Activated CD4-positive, alpha-beta T cell treated with anti-CD3 and anti-CD28 coated beads, Interleukin-2, amount 50 U/mL, for 4 hours (primary cell): ENCODE results near the gene MIX23.

ENCODE experiments used
- DNase-seq, 2 experiments: peaks; one replicate each; pipeline ENCODE4 v3.0.0-alpha.2; 2020

Gene MIX23

DNA sequence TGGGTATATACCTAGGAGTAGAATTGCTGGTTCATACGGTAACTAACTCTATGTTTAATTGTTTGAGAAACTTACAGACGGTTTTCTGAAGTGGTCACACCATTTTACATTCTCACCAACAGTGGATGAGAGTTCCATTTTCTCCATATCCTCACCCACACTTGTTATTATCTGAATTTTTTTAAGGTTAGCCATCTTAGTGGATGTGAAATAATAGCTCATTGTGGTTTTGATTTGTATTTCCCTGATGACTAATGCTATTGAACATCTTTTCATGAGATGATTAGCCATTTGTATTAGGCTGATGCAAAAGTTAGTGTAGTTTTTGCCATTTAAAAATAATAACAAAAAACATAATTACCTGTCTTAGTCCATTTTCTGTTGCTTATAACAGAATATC is 39.4 kb downstream of the MIX23 start:
- no peak for DNase-seq

DNA sequence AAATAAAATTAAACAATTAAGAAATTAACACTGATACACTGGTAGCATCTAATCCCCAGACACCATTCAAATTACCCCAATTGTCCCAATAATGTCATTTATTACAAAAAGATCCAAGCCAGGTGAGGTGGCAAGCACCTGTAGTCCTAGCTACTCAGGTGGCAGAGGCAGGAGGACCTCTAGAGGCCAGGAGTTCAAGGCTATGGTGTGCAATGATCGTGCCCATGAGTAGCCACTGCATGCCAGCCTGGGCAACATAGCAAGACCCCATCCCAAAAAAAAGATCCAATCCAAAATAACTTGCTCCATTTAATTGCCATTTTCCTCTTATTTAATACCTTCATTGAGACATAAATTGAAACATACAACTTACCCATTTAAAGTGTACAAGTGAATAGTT is 40.2 kb downstream of the MIX23 start:
- no peak for DNase-seq

DNA sequence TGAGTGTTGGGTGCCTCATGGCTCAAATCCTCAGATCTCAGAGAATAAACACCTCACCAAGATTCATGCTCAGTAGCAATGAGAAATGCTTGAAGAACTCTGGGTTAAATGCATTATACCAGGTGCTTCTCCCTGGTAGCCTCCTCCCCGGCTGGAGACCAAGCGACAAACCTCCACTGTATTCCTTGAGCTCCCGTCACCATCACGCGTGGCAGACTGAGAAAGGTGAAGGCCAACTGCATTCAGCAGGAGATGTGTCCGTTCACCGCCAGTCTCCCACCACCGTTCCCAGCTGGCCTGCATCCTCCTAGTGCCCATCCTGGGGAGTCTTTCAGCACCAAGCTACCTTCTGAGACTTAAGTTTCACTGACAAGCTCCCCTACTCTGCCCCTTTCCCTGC is 50.5 kb downstream of the MIX23 start:
- no peak for DNase-seq

DNA sequence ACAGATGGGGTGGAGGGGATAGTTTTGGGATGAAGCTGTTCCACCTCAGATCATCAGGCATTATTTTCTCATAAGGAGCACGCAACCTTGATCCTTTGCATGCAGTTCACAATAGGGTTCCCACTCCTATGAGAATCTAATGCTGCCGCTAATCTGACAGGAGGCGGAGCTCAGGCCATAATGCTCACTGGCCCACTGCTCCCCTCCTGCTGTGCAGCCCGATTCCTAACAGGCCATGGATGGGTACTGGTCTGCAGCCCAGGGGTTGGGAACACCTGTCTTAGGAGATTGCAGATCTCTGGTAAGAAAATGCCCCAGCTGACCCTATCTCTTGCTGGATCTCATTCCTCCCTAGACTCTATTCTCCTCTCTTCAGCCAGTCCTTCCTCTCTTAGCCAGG is 51.1 kb downstream of the MIX23 start:
- no peak for DNase-seq

DNA sequence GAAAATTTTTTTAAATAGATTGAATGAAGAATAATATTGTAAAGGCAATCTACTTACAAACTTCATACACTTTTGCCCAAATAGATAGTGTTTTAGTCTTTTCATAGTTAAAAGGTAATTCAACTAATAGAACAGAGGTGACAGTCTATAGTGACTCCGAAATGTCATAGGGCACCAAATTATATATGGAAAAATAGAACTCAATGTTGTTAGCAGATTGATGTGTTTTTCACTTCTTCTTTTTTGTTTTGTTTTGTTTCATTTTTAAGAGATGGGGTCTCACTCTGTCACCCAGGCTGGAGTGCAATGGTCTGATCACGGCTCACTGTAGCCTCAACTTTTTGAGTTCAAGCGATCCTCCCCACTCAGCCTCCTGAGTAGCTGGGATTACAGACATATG is 57.3 kb downstream of the MIX23 start:
- DNase-seq: no peak

DNA sequence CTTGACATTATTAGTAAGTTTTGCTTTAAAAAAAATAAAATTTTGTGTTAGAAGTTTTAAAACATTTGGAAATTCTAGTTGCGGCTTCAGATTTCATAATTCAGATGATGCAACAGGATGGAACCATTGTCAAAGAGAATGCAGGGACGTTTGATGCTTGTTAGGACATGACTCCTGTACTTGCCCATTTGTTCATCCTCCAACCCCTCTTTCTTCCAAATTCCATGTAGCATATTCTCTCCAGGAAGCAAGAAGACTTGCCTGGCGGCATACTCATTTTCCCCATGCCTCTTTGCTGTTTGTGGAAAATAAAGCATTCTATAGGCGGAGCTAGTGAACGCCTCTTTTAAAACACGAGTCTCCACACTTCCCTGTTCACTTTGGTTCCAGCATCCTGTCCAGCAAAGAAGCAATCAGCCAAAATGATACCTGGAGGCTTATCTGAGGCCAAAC is 58.1 kb downstream of the MIX23 start, which contains the start of gene CSTA:
Gene CSTA (plus strand): TSS at position 378 of the 453 bp plus-strand sequence. CDS start 45 bp downstream, at position 423.
- DNase-seq: no peak

DNA sequence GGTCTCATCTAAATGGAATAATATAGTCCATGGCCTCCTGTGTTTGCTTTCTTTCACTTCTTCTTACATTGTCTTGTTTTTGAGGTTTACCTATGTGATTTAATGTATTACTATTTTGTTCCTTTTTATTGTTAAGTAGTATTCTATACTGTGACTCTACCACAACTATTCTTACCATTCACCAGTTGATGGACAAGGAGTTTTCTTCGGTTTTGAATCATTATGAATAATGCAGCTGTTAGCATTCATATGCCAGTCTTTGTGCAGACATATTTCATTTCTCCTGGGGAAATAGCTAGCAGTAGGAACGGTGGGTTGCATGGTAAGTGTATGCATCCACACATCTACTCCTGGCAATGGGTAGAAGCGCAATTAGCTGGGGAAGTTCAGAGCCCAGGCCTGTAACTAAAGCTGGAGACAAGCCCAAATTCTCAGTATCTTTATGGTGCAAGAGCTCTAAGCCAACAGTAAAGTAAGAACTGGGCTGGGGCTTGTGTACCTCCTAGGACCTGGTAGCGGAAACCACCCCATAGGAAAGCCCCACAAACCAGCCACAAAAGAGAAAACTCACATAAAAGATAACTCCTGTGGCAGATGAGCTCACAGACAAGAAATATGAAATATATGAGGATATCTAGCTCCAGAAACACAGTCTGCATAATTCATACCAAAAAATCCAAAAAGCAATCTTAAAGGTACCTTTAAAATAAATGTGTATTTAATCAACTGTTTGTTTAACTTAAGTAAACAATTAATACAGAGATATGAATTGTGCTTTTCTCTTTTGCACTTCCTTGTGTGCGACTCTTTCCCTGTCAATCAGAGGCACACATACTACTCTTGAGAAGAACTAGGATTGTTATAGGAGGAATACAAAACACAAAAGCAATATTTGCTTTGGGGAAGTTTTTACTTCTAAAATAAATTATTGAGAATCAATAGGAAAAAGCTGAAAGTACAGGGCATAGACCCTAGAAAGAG is 60.6 kb downstream of the MIX23 start:
- DNase-seq: no peak

DNA sequence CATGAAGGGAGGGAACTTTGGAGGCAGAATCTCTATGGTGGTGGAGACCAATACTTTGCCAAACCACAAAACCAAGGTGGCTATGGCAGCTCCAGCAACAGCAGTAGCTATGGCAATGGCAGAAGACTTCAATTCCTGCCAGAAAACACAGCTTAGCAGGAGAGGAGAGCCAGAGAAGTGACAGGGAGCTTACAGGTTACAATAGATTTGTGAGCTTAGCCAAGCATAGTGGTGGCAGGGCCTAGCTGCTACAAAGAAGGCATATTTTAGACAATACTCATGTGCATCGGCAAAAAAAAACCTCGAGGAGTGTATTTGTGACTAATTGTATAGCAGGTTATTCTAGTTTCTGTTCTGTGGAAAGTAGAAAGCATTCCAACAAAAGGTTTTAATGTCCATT is 64.4 kb downstream of the MIX23 start:
- no peak for DNase-seq

DNA sequence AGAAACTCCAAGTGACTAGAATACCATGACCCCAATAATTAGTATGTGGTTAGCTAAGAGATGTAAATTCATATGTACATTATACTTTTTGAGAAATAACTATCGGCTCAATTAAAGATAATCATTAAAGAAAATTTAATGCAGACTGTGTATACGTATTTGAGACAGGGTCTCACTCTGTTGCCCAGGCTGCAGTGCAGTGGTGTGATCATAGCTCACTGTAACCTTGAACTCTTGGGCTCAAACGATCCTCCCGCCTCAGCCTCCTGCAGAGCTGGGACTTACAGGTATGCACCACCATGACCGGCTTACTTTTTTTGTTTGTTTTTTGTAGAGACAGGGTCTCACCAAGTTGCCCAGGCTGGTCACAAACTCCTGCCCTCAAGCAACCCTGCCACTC is 66.7 kb downstream of the MIX23 start:
- DNase-seq: no peak

DNA sequence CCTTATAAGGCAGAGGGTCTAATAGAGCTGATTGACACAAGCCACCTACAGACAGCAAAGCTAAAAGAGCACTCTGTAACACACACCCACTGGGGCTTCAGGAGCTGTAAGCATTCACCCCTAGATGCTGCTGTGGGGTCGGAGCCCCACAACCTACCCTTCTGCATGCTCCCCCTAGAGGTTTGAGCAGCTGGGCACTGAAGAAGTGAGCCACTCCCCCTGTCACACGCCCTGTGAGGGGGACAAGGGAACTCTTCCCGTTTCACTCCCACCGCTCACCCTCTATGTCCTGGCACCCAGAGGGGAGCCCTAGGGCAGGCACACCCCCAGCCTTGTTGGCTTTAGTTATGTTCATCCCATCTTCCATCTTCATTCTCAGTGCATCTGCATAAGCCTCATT is 67.4 kb downstream of the MIX23 start:
- DNase-seq: no peak

DNA sequence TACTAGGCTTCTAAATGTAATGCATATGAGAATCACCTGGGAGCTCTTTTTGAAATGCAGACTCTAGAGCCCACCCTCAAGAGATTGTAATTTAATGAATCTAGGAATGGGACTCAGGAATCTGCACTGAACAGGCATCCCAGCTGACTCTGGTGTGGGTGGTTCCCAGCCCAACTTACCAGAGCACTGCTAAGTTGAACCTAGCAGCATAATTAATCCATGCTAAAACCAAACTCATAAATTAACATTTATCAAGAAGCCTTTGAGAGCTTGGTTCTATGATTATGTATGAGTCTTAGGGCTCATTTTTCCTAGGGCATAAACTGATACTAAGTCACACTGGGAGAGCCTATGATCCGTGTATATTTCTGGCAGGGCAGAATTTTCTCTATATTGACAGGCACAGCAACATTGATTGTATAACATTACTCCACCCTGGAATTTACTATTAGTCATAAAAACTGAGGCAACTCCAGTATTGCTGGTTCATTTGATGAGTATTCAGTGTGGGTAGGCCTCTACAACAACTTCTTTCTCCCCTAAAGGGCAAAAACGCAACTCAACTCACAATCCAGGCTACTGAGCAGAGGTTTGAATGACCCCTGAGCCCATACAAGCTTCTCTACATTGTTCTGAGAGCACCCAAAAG is 68.7 kb downstream of the MIX23 start:
- no peak for DNase-seq

DNA sequence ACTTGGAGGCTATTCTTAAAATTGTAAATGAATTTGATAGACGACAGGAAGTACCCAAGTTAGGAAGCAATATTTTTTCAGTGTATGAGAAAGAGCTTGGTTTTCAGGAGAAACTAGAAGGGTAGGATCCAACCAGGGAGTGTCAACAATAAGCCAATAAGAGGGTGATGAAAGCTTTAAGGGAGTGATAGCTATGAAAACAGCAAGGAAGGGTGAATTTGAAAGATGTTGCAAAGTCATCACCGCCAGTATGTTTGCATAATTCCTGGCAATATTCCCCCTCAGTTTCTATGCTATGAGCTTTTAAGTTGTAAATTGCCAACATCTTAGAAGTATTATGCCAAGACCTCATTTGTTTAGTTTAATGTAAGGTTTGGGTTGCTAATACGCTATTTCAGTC is 69.8 kb downstream of the MIX23 start:
- no peak for DNase-seq

DNA sequence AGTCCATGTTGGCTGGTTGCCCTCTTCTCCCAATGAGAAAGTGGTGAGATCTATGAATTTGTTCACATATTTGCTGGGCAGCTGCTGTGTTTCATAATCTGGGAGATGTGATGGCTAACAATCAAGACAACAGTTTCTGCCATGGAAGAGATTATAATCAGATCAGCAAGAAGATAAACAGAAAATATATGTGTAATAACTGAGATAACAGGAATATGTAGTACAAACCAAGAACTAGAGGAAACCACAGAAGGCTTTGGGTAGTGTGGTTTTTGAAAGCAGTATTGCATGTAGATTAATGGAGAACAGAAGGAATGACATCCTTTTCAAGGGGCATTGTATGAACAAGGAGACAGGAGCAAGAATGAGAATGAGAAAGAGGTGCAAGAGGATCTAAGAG is 70.2 kb downstream of the MIX23 start:
- no peak for DNase-seq

DNA sequence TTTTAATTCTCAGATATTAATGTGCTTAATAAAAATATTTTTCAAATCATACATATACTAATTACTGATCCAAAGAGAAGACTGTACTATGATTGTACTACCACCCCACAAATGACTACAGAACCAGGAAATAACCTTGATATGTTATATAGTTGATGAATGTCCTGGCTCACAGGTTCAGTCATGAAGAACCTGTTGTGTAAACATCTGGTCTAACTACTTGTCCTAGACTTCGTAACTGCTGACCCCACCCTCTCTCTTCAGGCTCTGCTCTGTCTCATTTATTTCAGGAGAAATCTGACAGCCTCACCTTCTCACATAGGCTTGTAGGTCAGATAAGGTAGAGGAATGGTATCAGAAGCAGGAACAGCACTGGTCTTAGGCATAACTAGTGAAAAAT is 72.7 kb downstream of the MIX23 start:
- DNase-seq: no peak
